ENCODE results near the gene DOCK4.

The DOCK4 gene

GRCh38 chr7:111780527-111780926 lies 425.7 kb downstream of the DOCK4 start:
- DNase-seq: no peak
- H3K4me3 ChIP-seq (ENCODE audit: low read depth, low read length): no peak overlapping the region
- no peak overlapping the region for H3K27ac ChIP-seq
- no peaks in the 10 kb centered on the region for H3K36me3 ChIP-seq
- TF ChIP-seq CTCF (IDR thresholded peaks at IDR 0.05; ENCODE audit: low read depth, low read length): no peak
- no peaks in the 10 kb centered on the region for H3K9me3 ChIP-seq (ENCODE audit: severe bottlenecking)
- H3K27me3 ChIP-seq (ENCODE audit: insufficient read depth, low read depth, severe bottlenecking): no peaks in the 10 kb centered on the region

- H3K27ac ChIP-seq: no peak overlapping the region
- H3K9me3 ChIP-seq (ENCODE audit: severe bottlenecking): no peaks in the 10 kb centered on the region
- TF ChIP-seq CTCF (IDR thresholded peaks at IDR 0.05; ENCODE audit: low read depth, low read length): no peak
- no peak overlapping the region for H3K4me3 ChIP-seq (ENCODE audit: low read depth, low read length)
- H3K36me3 ChIP-seq: no peaks in the 10 kb centered on the region
- no peaks in the 10 kb centered on the region for H3K27me3 ChIP-seq (ENCODE audit: insufficient read depth, low read depth, severe bottlenecking)
- DNase-seq: no peak
Measured at GRCh38 chr7:111775206-111775605, 431.0 kb downstream of the DOCK4 start.

- no peaks in the 10 kb centered on the region for H3K36me3 ChIP-seq
- DNase-seq: no peak
- H3K4me3 ChIP-seq (ENCODE audit: low read depth, low read length): no peak overlapping the region
Measured at GRCh38 chr7:111772716-111773115, 433.5 kb downstream of the DOCK4 start.

GRCh38 chr7:111771638-111772037 lies 434.6 kb downstream of the DOCK4 start:
- TF ChIP-seq CTCF (IDR thresholded peaks at IDR 0.05; ENCODE audit: low read depth, low read length): no peak
- no peak overlapping the region for H3K4me3 ChIP-seq (ENCODE audit: low read depth, low read length)
- DNase-seq: no peak
- H3K36me3 ChIP-seq: no peaks in the 10 kb centered on the region
- H3K27me3 ChIP-seq (ENCODE audit: insufficient read depth, low read depth, severe bottlenecking): no peaks in the 10 kb centered on the region
- H3K9me3 ChIP-seq (ENCODE audit: severe bottlenecking): no peaks in the 10 kb centered on the region
- H3K27ac ChIP-seq: no peak overlapping the region

More at GRCh38 chr7:111772716-111773115, 433.5 kb downstream of the DOCK4 start:
- no peak for TF ChIP-seq CTCF (IDR thresholded peaks at IDR 0.05; ENCODE audit: low read depth, low read length)
- Histone ChIP-seq H3K27me3 (ENCODE audit: insufficient read depth, low read depth, severe bottlenecking) (no peaks in the 10 kb centered on the region), H3K27ac (no peak overlapping the region), H3K9me3 (ENCODE audit: severe bottlenecking) (no peaks in the 10 kb centered on the region)

- no peak for DNase-seq
- no peaks in the 10 kb centered on the region for H3K9me3 ChIP-seq (ENCODE audit: severe bottlenecking)
- H3K27ac ChIP-seq: no peak overlapping the region
- no peaks in the 10 kb centered on the region for H3K36me3 ChIP-seq
- TF ChIP-seq CTCF (IDR thresholded peaks at IDR 0.05; ENCODE audit: low read depth, low read length): no peak
- no peak overlapping the region for H3K4me3 ChIP-seq (ENCODE audit: low read depth, low read length)
- no peaks in the 10 kb centered on the region for H3K27me3 ChIP-seq (ENCODE audit: insufficient read depth, low read depth, severe bottlenecking)
Measured at GRCh38 chr7:111770116-111770515, 436.1 kb downstream of the DOCK4 start.

Measured in WERI-Rb-1 (cell line).